HG02678 (cell line): ENCODE measurements around the gene ZBTB7A.

Source experiments
- ATAC-seq: cut with Tn5 transposase; IDR thresholded peaks from one replicate; pipeline ENCODE4 v1.9.1; 2021; ENCODE audit warnings: mild to moderate bottlenecking, moderate library complexity; ENCODE audit not compliant: unreplicated experiment

The ZBTB7A gene

GRCh38 chr19:4057931-4058692 is 8.6 kb downstream of the ZBTB7A start:
- ATAC-seq, result no peak

- ATAC-seq, result no peak
These were observed 11.5 kb downstream of the ZBTB7A start for GRCh38 chr19:4055209-4055552.

- ATAC-seq, result no peak
These were observed 12.1 kb downstream of the ZBTB7A start for GRCh38 chr19:4054441-4055208.

- ATAC-seq, result no peak
These were observed 13.0 kb downstream of the ZBTB7A start for GRCh38 chr19:4053423-4054324.

GRCh38 chr19:4052993-4053422 is 13.7 kb downstream of the ZBTB7A start:
- ATAC-seq, result no peak

- no peak for ATAC-seq
These were observed 14.3 kb downstream of the ZBTB7A start for GRCh38 chr19:4052114-4052992.

GRCh38 chr19:4051175-4052101 is 15.3 kb downstream of the ZBTB7A start:
- ATAC-seq, result no peak

GRCh38 chr19:4049432-4049831 is 17.3 kb downstream of the ZBTB7A start:
- no peak for ATAC-seq

- ATAC-seq, result no peak
These were observed 19.6 kb downstream of the ZBTB7A start for GRCh38 chr19:4046946-4047683.

- no peak for ATAC-seq
These were observed 20.4 kb downstream of the ZBTB7A start for GRCh38 chr19:4046362-4046691.

- no peak for ATAC-seq
These were observed 20.9 kb downstream of the ZBTB7A start for GRCh38 chr19:4045597-4046361.

GRCh38 chr19:4044990-4045465 is 21.7 kb downstream of the ZBTB7A start:
- no peak for ATAC-seq

GRCh38 chr19:4043966-4044715 is 22.6 kb downstream of the ZBTB7A start:
- ATAC-seq, result no peak

- no peak for ATAC-seq
These were observed 23.3 kb downstream of the ZBTB7A start for GRCh38 chr19:4043401-4043800.

GRCh38 chr19:4042731-4043082 is 24.0 kb downstream of the ZBTB7A start:
- no peak for ATAC-seq

- no peak for ATAC-seq
These were observed 24.5 kb downstream of the ZBTB7A start for GRCh38 chr19:4042064-4042730.
